ENCODE data around the gene HPF1.
"Not testable (repeated sequence)": the region's sequence is repeated elsewhere in the genome, so short reads cannot be mapped to it uniquely, and the experiment has no call there.

HPF1 gene

GRCh38 chr4:169757575-169758184 is at the start of gene HPF1:
HPF1 (minus strand) TSS chr4:169757944; CDS start chr4:169757877, 67 bp downstream.
- DNase-seq = peak; percentile 79

- DNase-seq = not testable (repeated sequence)
Measured at GRCh38 chr4:169806770-169807169, 49.0 kb upstream of the HPF1 start.

DNA sequence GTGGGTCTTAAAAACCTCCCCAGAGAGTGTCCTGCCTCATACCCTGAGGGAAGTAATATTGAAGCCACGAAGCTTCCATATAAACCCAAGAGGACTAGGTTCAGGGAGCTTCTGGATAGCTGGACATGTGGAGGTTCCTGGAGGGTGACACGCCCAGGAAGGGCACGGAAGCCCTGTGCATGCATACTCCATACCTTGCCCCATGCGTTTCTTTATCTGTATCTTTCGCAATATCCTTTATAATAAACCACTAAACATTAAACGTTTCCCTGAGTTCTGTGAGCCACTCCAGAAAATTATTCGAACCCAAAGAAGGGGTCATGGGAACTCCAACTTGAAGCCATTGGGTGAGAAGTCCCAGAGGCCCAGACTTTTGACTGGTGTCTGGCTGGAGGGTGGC is 45.7 kb upstream of the HPF1 start:
- DNase-seq = no peak

DNA sequence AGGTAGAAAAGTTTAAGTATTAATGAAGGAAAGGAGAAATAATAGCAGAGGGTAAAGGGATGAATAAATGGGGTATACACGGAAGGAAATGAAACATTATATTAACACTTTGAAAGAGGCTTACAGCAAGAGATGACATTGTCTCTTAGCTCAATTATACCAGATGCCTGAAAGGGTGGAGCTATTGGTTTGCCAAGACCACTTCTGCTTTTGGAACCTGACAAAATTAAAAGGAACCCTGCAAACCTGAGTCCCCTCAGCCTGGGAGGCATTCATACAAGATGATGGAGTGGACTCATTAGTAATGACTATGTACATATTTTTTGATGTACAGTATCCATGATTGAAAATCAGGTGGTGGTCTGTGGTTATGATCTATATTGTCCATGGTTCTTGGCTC is 45.1 kb upstream of the HPF1 start:
- DNase-seq = no peak

DNA sequence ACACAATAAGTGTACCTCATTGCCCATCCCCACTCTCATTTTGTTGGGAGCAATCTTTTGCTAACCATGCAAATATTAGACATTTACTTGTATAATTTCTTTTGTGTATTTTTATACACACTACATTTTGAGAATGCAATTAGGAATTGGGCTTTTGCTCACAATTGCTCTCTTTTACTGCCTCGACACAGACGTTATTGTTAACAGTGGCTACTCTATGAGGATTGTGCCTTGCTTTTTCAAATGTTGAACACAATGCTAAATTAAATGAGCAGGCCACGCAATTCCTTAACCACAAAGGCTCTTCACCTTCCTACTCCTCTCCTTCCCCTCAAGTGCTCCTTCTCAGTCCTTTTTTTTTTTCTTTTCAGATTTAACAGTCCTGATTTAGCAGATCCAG is 42.8 kb upstream of the HPF1 start:
- no peak for DNase-seq

GRCh38 chr4:169799260-169799659 is 41.5 kb upstream of the HPF1 start:
- DNase-seq = no peak

- DNase-seq = no peak
Measured at GRCh38 chr4:169795585-169795984, 37.8 kb upstream of the HPF1 start.

DNA sequence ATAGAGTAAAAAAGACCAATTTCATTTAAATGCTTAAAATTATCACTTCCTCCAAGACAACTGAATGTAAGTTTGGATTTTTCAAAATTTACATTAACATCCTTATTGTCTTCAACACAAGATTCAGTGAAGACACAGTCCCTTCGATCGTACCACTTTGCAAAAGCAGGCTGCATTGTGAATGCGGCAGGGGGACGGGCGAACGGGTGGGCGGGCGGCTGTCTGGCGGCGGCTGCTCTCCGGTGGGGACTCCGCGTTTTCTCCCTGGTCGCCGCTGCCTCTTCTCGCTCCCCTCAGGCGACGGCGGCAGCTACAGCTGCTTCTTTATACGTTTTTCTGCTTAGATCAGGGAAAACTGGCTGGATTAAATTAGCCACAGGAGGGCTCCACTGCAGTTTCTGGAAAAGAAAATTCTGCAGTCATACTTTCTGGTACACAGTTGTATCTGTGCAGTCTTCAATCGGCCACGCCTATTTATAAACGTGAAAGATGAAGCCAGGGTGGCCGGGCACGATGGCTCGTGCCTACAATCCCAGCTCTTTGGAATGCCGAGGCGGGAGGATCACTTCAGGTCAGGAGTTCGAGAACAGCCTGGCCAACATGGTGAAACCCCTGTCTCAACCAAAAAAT is 33.9 kb upstream of the HPF1 start:
- peak; percentile 39 for DNase-seq

- DNase-seq = no peak
Measured at GRCh38 chr4:169791062-169791461, 33.3 kb upstream of the HPF1 start.

- no peak for DNase-seq
Measured at GRCh38 chr4:169774466-169775445, 17.0 kb upstream of the HPF1 start.

DNA sequence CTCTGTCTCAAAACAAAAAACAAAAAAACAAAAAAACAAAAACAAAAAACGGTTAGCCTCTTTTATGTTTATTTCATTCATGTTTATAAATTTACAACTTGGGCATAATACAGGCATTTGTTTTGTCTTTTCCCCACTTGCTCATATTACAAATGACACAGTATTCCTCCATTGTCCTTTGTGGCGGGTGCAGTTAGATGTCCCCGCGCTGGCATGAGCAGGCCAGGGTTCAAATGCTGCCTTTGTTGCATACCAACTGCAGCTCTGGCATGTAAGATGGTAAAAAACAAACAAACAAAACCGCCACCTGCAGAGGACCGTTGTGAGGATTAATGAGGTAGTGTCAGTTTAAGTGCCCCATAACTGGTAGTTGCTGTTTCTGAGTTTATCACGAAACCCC is 16.1 kb upstream of the HPF1 start:
- no peak for DNase-seq

- DNase-seq = not testable (repeated sequence)
Measured at GRCh38 chr4:169771556-169772080, 13.9 kb upstream of the HPF1 start.

GRCh38 chr4:169770416-169770815 is 12.7 kb upstream of the HPF1 start:
- no peak for DNase-seq

- no peak for DNase-seq
Measured at GRCh38 chr4:169768385-169768784, 10.6 kb upstream of the HPF1 start.

GRCh38 chr4:169766741-169767140 is 9.0 kb upstream of the HPF1 start:
- no peak for DNase-seq

GRCh38 chr4:169765835-169766234 is 8.1 kb upstream of the HPF1 start:
- DNase-seq = no peak

- DNase-seq = no peak
Measured at GRCh38 chr4:169761846-169762245, 4.1 kb upstream of the HPF1 start.

GRCh38 chr4:169758401-169758962 is 738 bp upstream of the HPF1 start:
- no peak for DNase-seq

DNA sequence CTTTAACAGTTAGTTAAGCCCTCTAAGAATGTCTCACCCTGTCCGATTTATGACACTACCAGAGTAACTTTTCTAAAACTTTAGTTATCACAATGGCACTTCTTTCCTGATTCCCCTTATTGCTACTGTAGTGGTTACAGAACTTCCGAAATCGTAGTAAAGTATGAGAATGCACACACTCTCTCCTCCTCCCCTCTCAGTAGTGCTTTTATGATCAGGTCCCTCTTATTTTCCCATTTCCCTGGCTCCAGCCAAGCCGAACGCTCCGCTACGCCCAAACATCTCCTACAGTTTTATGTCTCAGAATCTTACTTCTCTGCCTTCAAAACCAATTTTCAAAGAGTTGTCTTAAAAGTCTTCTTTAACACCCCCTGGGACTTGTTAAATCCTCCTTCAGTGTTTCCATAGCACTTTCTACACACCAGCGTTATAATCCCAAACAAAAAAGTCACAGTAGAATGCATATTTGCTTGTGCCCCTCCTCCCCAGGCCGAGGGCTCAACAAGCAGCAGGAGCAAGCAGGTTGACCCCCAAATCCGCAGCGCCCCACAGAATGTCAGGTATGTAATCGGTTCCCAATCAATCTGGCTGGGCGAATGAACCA is 671 bp downstream of the HPF1 start:
- no peak for DNase-seq

GRCh38 chr4:169745291-169745690 is 12.5 kb downstream of the HPF1 start:
- DNase-seq = no peak

DNA sequence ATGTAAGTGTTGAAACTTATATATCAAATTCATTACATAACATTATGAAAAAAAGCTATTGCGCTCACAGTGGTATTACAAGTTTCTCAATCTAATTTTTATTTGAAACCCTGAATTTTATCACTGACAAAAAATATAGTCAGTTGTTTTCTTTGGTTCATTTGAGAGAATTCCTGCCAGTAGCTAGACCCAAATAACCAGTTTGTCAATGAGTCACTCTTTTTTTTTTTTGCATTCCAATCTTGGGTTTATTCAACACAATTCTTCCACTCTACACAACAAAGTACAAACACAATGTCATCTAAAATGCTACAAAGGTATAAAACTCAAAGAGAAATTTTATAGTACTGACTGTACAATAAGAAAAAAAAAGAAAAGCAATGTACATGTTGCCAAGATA is 13.1 kb downstream of the HPF1 start:
- DNase-seq = no peak

DNA sequence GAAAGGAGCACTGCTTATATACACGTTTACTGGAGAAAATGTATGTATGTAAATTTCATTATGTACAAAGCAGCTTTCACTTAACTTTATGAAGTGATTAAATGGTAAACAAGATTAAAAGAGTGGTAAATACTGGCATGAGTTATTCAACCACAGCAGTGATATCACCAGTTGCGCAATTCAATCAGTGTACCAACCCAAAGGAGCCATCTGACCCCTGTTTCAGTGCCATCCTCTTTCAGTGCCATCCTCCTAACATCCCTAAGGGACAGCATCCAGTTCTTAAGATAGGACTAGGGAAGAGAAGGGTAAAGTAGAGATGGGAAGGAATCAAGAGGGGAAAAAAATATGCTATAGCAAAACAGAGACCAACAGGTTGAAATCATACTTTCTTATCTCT is 16.2 kb downstream of the HPF1 start:
- DNase-seq = no peak

GRCh38 chr4:169738604-169739003 is 19.1 kb downstream of the HPF1 start:
- DNase-seq = not testable (repeated sequence)

All from NCI-H1417 treated with DMSO at 0.1 percent for 48 hours (cell line).